GM23338 (cell line): ENCODE measurements around the gene KDM4C. TPM values are rescaled to one million over a fixed set of nuclear protein-coding genes. Genes with fewer than 3 reads are reported as not detected.

Experiments used
- CREB1 ChIP-seq: fragments of 250-450 bp; sonication (Bioruptor Pico); IDR thresholded peaks from 2 replicates; pipeline ENCODE4 v1.5.0; 2020; ENCODE audit warnings: low read depth, mild to moderate bottlenecking, moderate library complexity
- JUNB ChIP-seq: IDR thresholded peaks from one replicate; pipeline ENCODE4 v1.6.1; 2016; ENCODE audit warnings: antibody characterized with exemption; ENCODE audit not compliant: unreplicated experiment
- POLR2AphosphoS5 ChIP-seq: IDR thresholded peaks from 2 replicates; pipeline ENCODE4 v1.6.1; 2016; ENCODE audit warnings: antibody characterized with exemption, low read depth
- REST ChIP-seq: IDR thresholded peaks from one replicate; pipeline ENCODE4 v1.6.1; 2018; ENCODE audit warnings: antibody characterized with exemption; ENCODE audit not compliant: unreplicated experiment
- STAT1 ChIP-seq: IDR thresholded peaks from one replicate; pipeline ENCODE4 v1.6.1; 2016; ENCODE audit warnings: antibody characterized with exemption; ENCODE audit not compliant: unreplicated experiment
- ZNF114 ChIP-seq: fragments of 250-450 bp; sonication (Bioruptor Pico); IDR thresholded peaks from 2 replicates; pipeline ENCODE4 v1.5.0; 2020; ENCODE audit warnings: mild to moderate bottlenecking, moderate library complexity
- ZNF462 ChIP-seq: fragments of 250-450 bp; sonication (Bioruptor Pico); IDR thresholded peaks from 2 replicates; pipeline ENCODE4 v1.5.0; 2020; ENCODE audit warnings: mild to moderate bottlenecking, moderate library complexity
- polyA plus RNA-seq: library from polyadenylated mRNA; unstranded; fragments of >200 nt; fragmentation: Nextera tagmentation; extraction: Ambion mirVana; gene quantifications from 2 replicates; pipeline ENCODE4 v1.2.1, GENCODE V29; 2016
- total RNA-seq: library from RNA; depleted of rRNA; stranded (reverse); fragments of >200 nt; shearing (Covaris generic); gene quantifications from 2 replicates; pipeline ENCODE4 v1.2.3, GENCODE V29; 2014

KDM4C gene
- total and polyA plus RNA-seq, 2 experiments from 2014 or later, result 12.0 to 43.8 TPM

GRCh38 chr9:6911901-6912638 is 154.3 kb downstream of the KDM4C start (continued):
- TF ChIP-seq ZNF462, result no peak
- no peak for TF ChIP-seq CREB1 (CRISPR knock-in tag)
- no peak for TF ChIP-seq POLR2AphosphoS5
- TF ChIP-seq JUNB, result no peak
- TF ChIP-seq STAT1, result no peak
- no peak for TF ChIP-seq REST
- TF ChIP-seq ZNF114, result no peak
